HG02840 (cell line): ENCODE results near the gene RPL7L1.
A peak's percentile ranks its signal among the peaks of the same experiment; 100 is the strongest.
"Not testable (repeated sequence)": the region's sequence is repeated elsewhere in the genome, so short reads cannot be mapped to it uniquely, and the experiment has no call there.

Experiments used
- ATAC-seq: cut with Tn5 transposase; IDR thresholded peaks from one replicate; pipeline ENCODE4 v1.9.1; 2021; ENCODE audit warnings: mild to moderate bottlenecking, moderate library complexity, moderate number of reproducible peaks; ENCODE audit not compliant: unreplicated experiment, low FRiP score

The RPL7L1 gene

GRCh38 chr6:42879372-42880239, at the start of gene RPL7L1:
TSS of gene RPL7L1 (plus strand) at chr6:42879616. CDS start at chr6:42879911, 295 bp downstream.
- ATAC-seq: peak; percentile 87

- ATAC-seq: no peak
Observed at GRCh38 chr6:42831237-42831636, 48.2 kb upstream of the RPL7L1 start.

GRCh38 chr6:42834056-42834455, 45.4 kb upstream of the RPL7L1 start:
- no peak for ATAC-seq

- no peak for ATAC-seq
Observed at GRCh38 chr6:42841844-42842584, 37.4 kb upstream of the RPL7L1 start.

- ATAC-seq: no peak
Observed at GRCh38 chr6:42845327-42845694, 34.1 kb upstream of the RPL7L1 start.

GRCh38 chr6:42846505-42846904, 32.9 kb upstream of the RPL7L1 start:
- no peak for ATAC-seq

- no peak for ATAC-seq
Observed at GRCh38 chr6:42848700-42849099, 30.7 kb upstream of the RPL7L1 start.

- ATAC-seq: no peak
Observed at GRCh38 chr6:42851599-42851998, 27.8 kb upstream of the RPL7L1 start.

- no peak for ATAC-seq
Observed at GRCh38 chr6:42860036-42860435, 19.4 kb upstream of the RPL7L1 start.

- no peak for ATAC-seq
Observed at GRCh38 chr6:42860481-42860880, 18.9 kb upstream of the RPL7L1 start.

GRCh38 chr6:42864602-42865001, 14.8 kb upstream of the RPL7L1 start:
- ATAC-seq: no peak

GRCh38 chr6:42870145-42870936, 9.1 kb upstream of the RPL7L1 start:
- no peak for ATAC-seq

- no peak for ATAC-seq
Observed at GRCh38 chr6:42871711-42872110, 7.7 kb upstream of the RPL7L1 start.

GRCh38 chr6:42873313-42873712, 6.1 kb upstream of the RPL7L1 start:
- no peak for ATAC-seq

GRCh38 chr6:42877695-42878094, 1.7 kb upstream of the RPL7L1 start:
- no peak for ATAC-seq

GRCh38 chr6:42880240-42880817, 913 bp downstream of the RPL7L1 start:
- ATAC-seq: not testable (repeated sequence)

GRCh38 chr6:42880871-42881270, 1.5 kb downstream of the RPL7L1 start:
- ATAC-seq: not testable (repeated sequence)

- ATAC-seq: no peak
Observed at GRCh38 chr6:42885702-42886101, 6.3 kb downstream of the RPL7L1 start.

GRCh38 chr6:42888201-42888600, 8.8 kb downstream of the RPL7L1 start:
- not testable (repeated sequence) for ATAC-seq

GRCh38 chr6:42889815-42890214, 10.4 kb downstream of the RPL7L1 start:
- no peak for ATAC-seq
